HG03457 (cell line): ENCODE data around the gene CATSPERB.
"Not testable (repeated sequence)": the region's sequence is repeated elsewhere in the genome, so short reads cannot be mapped to it uniquely, and the experiment has no call there.

ENCODE experiments used
- ATAC-seq: cut with Tn5 transposase; IDR thresholded peaks from one replicate; pipeline ENCODE4 v1.9.1; 2021; ENCODE audit warnings: moderate number of reproducible peaks; ENCODE audit not compliant: unreplicated experiment

Gene CATSPERB

GRCh38 chr14:91739867-91740266 lies 8.0 kb upstream of the CATSPERB start:
- ATAC-seq = not testable (repeated sequence)

DNA sequence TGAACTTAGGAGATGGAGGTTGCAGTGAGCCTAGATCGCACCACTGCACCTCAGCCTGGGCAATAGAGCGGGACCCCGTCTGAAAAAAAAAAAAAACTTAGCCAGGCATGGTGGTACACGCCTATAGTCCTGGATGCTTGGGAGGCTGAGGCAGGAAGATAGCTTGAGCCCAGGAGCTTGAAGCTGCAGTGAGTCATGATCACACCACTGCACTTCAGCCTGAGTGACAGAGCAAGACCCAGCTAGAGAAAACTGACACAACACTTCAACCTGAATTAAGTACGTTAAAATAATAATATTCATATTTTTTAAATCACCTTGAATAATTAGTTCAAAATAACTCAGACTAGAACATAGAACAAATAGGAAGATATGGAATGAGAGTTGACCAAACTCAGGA lies 5.7 kb upstream of the CATSPERB start:
- ATAC-seq = no peak

DNA sequence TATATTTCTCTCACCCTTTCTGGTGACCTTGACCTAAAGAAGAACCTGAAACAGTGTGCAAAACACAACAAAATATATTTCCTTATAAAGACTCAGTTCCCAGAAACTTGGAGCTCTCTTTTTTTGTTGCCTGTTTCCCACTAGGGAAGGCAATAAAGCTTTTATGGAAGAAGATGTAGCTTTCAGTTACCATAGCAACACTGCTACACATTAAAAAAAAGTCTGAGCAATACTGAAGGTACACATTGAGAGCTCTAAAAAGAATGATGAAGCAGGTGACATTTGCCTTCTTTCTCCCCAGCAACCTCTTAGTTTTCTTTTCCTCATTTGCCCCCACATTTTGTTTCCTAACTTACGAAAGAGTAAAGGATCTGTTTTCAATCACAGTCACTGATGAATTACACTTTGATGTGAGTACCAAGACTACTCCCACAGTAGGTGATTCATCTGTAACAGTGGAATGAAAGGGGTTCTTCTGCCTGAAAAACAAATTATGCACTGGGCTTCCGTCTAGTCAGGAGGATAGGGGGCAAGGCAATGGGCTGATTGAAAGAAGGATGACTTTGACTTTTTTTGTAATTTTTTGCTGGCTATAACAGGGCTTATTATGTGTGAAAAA lies 1.1 kb upstream of the CATSPERB start:
- ATAC-seq = no peak

DNA sequence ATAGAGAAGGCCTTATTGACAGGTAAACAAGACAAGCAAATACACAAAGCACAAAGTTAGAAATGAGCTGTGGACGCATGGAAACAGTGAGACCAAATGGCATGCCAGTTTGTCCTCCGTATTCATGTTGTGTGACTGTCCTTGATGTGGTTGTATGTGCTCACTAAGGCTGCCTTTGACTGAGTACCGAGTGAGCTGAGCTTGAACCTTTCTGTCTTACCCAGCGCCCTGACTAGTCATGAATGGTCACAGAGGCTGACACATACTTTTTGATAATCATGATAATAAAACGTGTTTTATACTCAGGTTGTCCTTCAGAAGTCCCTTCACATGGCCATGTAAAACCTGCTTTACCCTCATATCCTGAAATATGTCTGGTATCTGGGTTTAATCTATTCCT lies 553 bp upstream of the CATSPERB start:
- ATAC-seq = no peak

GRCh38 chr14:91731018-91731417 lies 868 bp downstream of the CATSPERB start:
- no peak for ATAC-seq

GRCh38 chr14:91729756-91730155 lies 2.1 kb downstream of the CATSPERB start:
- ATAC-seq = no peak

DNA sequence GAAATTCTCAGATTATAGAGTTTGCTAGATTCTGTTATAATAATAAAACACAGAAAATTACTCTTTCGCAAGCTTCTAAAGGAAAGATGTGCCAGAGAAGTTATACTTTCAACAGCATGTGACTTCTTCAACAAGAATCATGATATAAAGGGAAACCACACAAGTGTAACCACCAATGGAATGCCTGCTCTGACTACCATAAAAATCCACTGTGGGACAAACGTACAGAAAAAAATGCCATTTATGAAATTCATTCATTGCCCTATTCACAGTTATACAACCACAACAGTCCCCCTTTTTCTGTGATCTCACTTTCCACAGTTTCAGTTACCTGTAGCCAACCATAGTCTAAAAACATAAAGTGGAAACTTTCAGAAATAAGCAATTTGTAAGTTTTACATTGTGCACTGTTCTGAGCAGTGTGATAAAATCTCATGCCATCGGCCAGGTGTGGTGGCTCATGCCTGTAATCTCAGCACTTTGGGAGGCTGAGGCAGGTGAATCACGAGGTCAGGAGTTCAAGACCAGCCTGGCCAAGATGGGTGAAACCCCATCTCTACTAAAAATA lies 3.2 kb downstream of the CATSPERB start:
- no peak for ATAC-seq

DNA sequence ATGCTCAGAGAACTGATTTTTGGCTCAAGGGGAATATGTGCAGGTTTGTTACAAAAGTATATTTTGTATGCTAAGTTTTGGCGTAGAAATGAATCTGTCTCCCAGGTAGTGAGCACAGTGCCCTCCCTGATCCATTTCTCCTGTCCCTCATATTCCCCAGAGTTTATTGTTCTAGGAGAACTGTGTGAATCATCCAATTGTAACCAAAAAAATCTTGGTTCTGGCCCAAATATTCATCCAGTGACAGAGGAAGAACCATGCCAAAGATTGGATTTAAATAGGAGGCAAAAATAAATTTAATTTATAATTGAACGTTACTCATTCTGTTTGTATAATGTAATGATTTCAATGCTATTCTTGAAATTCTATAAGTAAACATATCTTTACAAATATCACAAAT lies 4.8 kb downstream of the CATSPERB start:
- no peak for ATAC-seq

- ATAC-seq = no peak
These were observed 8.4 kb downstream of the CATSPERB start for GRCh38 chr14:91723501-91723900.

DNA sequence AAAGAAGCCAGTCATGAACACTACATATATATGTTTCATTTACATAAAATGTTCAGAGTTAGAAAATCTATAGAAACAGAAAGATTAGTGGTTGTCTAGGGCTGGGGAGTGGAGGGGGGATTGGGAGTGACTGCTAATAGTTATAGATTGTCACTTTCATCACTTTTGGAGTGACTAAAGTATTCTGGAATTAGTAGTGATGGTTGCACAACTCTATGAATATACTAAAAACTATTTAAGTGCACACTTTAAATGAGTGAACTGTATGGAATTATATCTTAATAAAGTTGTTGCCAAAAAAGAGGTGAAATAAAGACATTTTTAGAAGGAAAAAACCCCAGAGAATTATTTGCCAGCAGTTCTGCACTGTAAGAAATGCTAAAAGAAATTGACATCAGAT lies 9.5 kb downstream of the CATSPERB start:
- no peak for ATAC-seq

GRCh38 chr14:91719839-91720238 lies 12.0 kb downstream of the CATSPERB start:
- ATAC-seq = no peak

GRCh38 chr14:91716999-91717398 lies 14.9 kb downstream of the CATSPERB start:
- no peak for ATAC-seq

DNA sequence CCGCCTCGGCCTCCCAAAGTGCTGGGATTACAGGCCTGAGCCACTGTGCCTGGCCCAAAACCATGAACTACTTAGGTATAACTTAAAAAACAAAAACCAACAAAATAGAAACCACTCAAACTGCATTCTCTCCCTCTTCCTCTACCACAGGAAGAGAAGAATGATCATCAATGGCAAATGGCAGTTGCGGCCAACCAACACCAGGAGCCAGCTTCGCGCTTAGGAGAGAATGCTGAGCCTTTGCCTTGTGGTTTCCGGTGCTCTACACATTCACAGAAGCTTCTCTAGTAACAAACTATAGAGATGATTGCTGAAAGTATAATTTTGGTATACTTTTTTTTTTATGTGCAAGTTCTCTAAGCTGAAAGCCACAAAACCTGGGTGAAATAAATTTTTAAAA lies 17.1 kb downstream of the CATSPERB start:
- no peak for ATAC-seq

GRCh38 chr14:91708795-91709194 lies 23.1 kb downstream of the CATSPERB start:
- no peak for ATAC-seq

DNA sequence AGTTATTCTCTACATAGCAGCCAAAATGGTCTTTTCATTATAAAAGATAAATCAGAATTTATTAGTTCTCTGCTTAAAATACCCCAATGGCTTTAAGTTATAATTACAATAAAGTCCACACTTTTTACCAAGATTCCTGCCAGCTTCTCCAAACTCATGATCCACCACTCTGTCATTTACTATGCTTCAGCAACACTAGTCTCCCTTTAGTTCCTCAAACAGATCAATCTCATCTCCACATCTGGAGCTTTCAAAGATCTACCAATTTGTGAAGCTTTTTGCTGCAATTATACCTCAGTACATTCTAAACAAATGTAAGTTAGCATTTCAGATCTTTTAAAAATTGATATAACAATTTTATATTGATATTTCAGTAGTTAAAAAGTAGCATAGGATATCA lies 24.9 kb downstream of the CATSPERB start:
- no peak for ATAC-seq

DNA sequence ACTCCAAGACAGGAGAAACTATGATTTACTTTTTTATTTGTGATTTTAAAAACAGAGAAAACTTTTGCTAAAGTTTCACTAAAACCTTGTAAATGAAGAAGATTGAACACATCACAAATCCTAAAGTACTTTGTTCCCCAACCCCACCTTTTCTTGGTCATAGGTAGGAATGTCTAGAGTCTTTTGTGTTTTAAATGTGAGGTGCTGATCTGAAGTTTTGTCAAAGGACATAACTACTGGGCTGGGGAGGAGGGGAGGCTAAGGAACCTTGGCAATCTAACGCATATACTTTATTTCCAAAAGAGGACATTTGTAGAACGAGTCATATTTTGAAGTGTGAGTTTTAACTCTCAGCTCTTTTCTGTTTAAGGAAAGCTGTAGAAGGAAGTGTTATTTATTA lies 37.2 kb downstream of the CATSPERB start:
- no peak for ATAC-seq

GRCh38 chr14:91693346-91693745 lies 38.5 kb downstream of the CATSPERB start:
- ATAC-seq = no peak

DNA sequence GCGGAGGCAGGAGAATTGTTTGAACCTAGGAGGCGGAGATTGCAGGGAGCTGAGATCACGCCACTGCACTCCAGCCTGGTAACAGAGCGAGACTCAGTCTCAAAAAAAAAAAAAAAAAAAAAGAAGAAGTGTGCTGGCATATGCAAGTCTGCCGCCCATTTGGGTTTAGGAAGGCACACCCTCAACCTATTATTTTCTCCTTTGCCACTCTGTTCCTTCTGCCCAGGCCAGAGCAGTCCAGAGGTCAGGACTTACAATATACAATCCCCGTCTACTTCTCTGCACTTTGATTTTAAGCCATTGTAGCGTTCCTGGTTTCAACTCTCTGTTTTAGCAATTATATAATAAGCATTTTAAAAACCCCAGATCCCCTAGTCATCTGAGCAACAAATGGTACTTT lies 39.8 kb downstream of the CATSPERB start:
- no peak for ATAC-seq

DNA sequence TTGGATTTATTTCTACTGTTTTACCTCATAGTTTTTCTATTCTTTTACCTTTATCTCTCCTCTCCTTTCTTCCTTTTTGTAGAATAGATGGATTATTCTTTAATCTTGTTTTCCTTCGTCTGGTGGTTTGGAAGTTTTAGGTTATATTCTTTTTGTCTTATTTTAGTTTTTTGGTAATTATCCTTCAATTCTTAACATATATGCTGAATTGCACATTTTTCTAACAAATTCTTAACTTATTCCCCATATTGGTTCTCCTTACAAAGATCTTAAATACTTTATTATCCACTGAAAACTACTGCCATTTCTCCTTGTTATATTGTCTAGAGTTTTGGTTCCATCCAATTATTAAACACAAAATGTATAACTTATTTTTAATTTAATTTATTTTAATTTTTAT lies 42.3 kb downstream of the CATSPERB start:
- no peak for ATAC-seq

GRCh38 chr14:91687436-91687835 lies 44.5 kb downstream of the CATSPERB start:
- not testable (repeated sequence) for ATAC-seq

DNA sequence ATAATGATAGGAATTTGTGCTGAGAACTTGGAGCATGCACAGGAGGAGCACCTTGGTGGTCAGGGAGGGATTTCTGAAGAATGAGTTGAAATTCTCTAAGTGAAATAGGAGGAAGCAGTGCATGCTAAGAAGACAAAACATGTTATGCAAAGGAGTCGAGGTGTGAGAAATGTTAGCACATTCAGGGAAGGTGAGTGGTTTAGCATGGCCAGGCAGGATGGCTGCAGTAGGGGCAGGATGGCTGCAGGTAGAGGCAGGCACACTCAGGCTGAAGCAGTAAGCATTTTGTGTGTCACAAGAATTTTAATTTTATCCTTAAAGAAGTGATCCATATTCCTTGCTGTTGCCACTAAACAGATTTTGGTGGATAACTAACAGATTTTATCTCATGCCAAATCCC lies 46.3 kb downstream of the CATSPERB start:
- ATAC-seq = no peak

DNA sequence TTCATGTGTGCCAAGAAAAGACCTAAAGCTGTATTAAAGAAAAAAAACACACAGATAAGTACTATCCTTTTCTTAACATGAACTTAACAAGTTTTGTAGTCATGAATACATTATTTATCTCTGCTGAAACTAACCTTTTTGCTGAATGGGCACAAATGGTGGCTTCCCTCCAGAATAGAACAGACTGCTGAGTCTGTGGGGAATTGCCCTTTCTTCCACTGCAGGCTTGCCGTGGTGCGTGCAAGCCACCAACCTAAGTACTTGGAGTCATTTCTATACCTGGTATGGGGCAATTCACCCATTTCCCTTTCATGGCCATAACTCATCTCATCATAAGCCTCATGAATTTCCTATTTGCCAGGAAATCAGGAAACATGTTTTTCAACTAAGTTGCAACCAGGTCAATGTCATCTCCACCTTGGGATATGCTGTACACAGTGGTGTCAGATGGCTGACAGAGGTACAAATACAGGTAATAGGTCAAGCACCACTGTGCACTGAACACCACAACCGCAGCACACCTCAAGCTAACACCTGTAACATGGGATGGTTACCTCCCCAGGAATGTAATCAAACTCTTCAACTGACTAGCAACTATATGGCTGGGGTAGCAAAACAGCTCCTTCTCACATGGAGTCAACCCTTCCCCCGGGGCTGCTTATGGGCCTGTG lies 49.9 kb downstream of the CATSPERB start:
- no peak for ATAC-seq

GRCh38 chr14:91681118-91681517 lies 50.8 kb downstream of the CATSPERB start:
- ATAC-seq = no peak
